MM.1S (cell line): ENCODE results near the gene USP24.

Experiments
- DNase-seq: peaks from one replicate; pipeline ENCODE4 v3.0.0-alpha.2; 2015
- H2AFZ ChIP-seq: fragments of 300-600 bp; sonication (generic); 2 replicates; pipeline ENCODE4 v1.6.0; 2016; ENCODE audit warnings: antibody characterized with exemption, low read length
- H3F3A ChIP-seq: fragments of 300-600 bp; sonication (generic); 2 replicates; pipeline ENCODE4 v1.6.1; 2016; ENCODE audit warnings: mild to moderate bottlenecking, antibody characterized with exemption, low read length, moderate library complexity, mixed read lengths; ENCODE audit not compliant: insufficient read depth
- H3K27ac ChIP-seq: fragments of 300-600 bp; sonication (generic); 2 replicates; pipeline ENCODE4 v1.5.1; 2016; ENCODE audit warnings: mild to moderate bottlenecking, low read length
- H3K27me3 ChIP-seq: fragments of 300-600 bp; sonication (generic); replicated peaks from 2 replicates; pipeline ENCODE4 v1.6.0; 2016; ENCODE audit warnings: low read length; ENCODE audit not compliant: insufficient read depth
- H3K36me3 ChIP-seq: fragments of 300-600 bp; sonication (generic); replicated peaks from 2 replicates; pipeline ENCODE4 v1.6.1; 2016; ENCODE audit warnings: mild to moderate bottlenecking, low read length, mixed read lengths; ENCODE audit not compliant: insufficient read depth
- H3K4me1 ChIP-seq: fragments of 300-600 bp; sonication (generic); 2 replicates; pipeline ENCODE4 v1.6.1; 2016; ENCODE audit warnings: low read length, mixed read lengths
- H3K4me2 ChIP-seq: fragments of 300-600 bp; sonication (generic); 2 replicates; pipeline ENCODE4 v1.6.0; 2016; ENCODE audit warnings: low read depth, low read length
- H3K4me3 ChIP-seq: fragments of 300-600 bp; sonication (generic); 2 replicates; pipeline ENCODE4 v1.5.1; 2016; ENCODE audit warnings: low read length, mixed read lengths
- H3K79me2 ChIP-seq: fragments of 300-600 bp; sonication (generic); 2 replicates; pipeline ENCODE4 v1.6.1; 2016; ENCODE audit warnings: mixed run types, low read length, mixed read lengths
- H3K9ac ChIP-seq: fragments of 300-600 bp; sonication (generic); 2 replicates; pipeline ENCODE4 v1.6.1; 2016; ENCODE audit warnings: low read length, mixed read lengths
- H3K9me2 ChIP-seq: fragments of 300-600 bp; sonication (generic); replicated peaks from 2 replicates; pipeline ENCODE4 v1.6.1; 2016; ENCODE audit warnings: mild to moderate bottlenecking, low read length, mixed read lengths; ENCODE audit not compliant: insufficient read depth
- H3K9me3 ChIP-seq: fragments of 300-600 bp; sonication (generic); replicated peaks from 2 replicates; pipeline ENCODE4 v1.6.1; 2016; ENCODE audit warnings: mild to moderate bottlenecking, low read length, mixed read lengths; ENCODE audit not compliant: insufficient read depth
- H4K20me1 ChIP-seq: fragments of 300-600 bp; sonication (generic); 2 replicates; pipeline ENCODE4 v1.6.1; 2016; ENCODE audit warnings: mild to moderate bottlenecking, low read length, moderate library complexity, mixed read lengths; ENCODE audit not compliant: insufficient read depth
- EZH2 ChIP-seq: fragments of 300-600 bp; sonication (generic); optimal IDR thresholded peaks from 2 replicates; pipeline ENCODE3; 2017; ENCODE audit warnings: low read depth, mild to moderate bottlenecking, antibody characterized with exemption, low read length, mixed read lengths
- EZH2phosphoT487 ChIP-seq: fragments of 300-600 bp; sonication (generic); IDR thresholded peaks from 2 replicates; pipeline ENCODE4 v1.6.1; 2018; ENCODE audit warnings: antibody characterized with exemption, low read length
- TF ChIP-seq, protein P1 (sequence below): fragments of 300-600 bp; sonication (generic); IDR thresholded peaks from 2 replicates; pipeline ENCODE4 v1.5.1; 2016; ENCODE audit warnings: antibody characterized with exemption, low read length, mixed read lengths

USP24 gene

DNA sequence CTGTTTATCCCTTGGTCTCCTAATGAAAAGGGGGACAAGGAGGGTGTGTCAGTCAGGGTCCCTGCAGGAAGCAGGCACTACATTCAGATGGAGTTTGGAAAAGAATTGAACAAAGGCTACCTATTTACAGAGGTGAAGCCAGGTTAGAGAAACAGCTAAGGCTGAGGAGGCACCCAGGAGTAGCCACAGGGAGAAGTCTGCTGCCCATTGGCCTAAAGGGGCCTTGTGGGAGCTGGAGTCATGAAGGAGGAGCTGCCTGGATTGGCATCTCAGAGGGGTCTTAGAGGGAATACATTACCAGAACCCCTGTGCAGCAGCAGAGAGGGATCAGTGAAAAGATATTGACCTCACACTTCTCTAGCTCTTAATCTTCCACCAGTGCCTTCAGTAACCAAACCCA is 31.2 kb upstream of the USP24 start:
- Histone ChIP-seq H3K4me2 (no peak overlapping the region), H3K9me3 (no peaks in the 10 kb centered on the region), H2AFZ (no peak overlapping the region), H3F3A (no peaks in the 10 kb centered on the region), H3K27me3 (no peaks in the 10 kb centered on the region), H3K79me2 (no peaks in the 10 kb centered on the region), H4K20me1 (no peaks in the 10 kb centered on the region), H3K9ac (no peak overlapping the region), H3K36me3 (no peaks in the 10 kb centered on the region), H3K27ac (no peak overlapping the region), H3K4me1 (no peaks in the 10 kb centered on the region), H3K4me3 (no peak overlapping the region), H3K9me2 (no peaks in the 10 kb centered on the region)
- DNase-seq, result no peak
- TF ChIP-seq, protein P1, sequence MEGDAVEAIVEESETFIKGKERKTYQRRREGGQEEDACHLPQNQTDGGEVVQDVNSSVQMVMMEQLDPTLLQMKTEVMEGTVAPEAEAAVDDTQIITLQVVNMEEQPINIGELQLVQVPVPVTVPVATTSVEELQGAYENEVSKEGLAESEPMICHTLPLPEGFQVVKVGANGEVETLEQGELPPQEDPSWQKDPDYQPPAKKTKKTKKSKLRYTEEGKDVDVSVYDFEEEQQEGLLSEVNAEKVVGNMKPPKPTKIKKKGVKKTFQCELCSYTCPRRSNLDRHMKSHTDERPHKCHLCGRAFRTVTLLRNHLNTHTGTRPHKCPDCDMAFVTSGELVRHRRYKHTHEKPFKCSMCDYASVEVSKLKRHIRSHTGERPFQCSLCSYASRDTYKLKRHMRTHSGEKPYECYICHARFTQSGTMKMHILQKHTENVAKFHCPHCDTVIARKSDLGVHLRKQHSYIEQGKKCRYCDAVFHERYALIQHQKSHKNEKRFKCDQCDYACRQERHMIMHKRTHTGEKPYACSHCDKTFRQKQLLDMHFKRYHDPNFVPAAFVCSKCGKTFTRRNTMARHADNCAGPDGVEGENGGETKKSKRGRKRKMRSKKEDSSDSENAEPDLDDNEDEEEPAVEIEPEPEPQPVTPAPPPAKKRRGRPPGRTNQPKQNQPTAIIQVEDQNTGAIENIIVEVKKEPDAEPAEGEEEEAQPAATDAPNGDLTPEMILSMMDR, result no peak
- TF ChIP-seq EZH2 (no peak), EZH2phosphoT487 (no peak)

DNA sequence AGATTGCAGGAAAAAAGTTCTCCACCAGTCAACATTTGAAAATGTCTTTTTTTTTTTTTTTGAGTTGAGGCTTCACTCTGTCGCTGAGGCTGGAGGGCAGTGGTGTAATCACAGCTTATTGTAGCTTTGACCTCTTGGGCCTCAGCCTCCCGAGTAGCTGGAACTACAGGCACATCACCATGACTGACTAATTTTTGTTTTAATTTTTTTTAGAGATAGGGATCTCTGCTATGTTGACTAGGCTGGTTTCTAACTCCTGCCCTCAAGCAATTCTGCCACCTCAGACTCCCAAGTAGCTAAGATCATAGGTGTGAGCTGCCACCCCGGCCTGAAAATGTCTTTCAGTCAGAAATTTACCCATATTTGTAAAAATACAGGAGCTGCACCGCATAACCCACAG is 30.6 kb upstream of the USP24 start:
- Histone ChIP-seq H3K4me3 (no peak overlapping the region), H3F3A (no peaks in the 10 kb centered on the region), H4K20me1 (no peaks in the 10 kb centered on the region), H2AFZ (no peak overlapping the region), H3K36me3 (no peaks in the 10 kb centered on the region), H3K4me2 (no peak overlapping the region), H3K9me2 (no peaks in the 10 kb centered on the region), H3K27ac (no peak overlapping the region), H3K4me1 (no peaks in the 10 kb centered on the region), H3K27me3 (no peaks in the 10 kb centered on the region), H3K9me3 (no peaks in the 10 kb centered on the region), H3K9ac (no peak overlapping the region), H3K79me2 (no peaks in the 10 kb centered on the region)
- TF ChIP-seq EZH2phosphoT487 (no peak), EZH2 (no peak)
- TF ChIP-seq, protein P1, result no peak
- no peak for DNase-seq

DNA sequence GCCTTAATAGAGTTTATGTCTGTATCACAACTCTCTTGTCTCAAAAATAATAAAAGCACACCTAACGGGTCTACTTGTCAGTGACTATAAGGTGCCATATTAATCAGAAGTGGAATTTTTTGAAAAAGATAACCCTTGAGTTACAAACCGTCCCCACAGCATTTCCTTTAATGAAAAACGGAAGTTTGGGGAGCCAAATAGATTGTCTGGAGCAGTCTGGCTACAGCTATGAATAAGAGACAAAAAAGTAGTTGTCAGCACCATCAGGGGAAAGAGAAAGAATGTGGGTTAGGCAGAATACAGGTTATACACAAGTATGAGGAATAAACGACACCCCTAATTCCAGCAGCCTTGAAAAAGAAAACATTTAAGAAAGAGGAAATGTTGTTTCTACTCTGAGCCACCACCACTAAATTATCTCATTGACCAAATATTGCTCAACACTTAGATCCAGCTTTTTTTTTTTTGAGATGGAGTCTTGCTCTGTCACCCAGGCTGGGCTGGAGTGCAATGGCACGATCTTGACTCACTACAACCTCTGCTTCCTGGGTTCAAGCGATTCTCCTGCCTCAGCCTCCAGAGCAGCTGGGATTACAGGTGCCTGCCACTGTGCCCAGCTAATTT is 29.4 kb upstream of the USP24 start:
- H3K9ac ChIP-seq, result no peak overlapping the region
- H3K36me3 ChIP-seq, result no peaks in the 10 kb centered on the region
- DNase-seq, result no peak
- TF ChIP-seq, protein P1, result no peak
- TF ChIP-seq EZH2, result no peak
- no peak for TF ChIP-seq EZH2phosphoT487
- H4K20me1 ChIP-seq, result no peaks in the 10 kb centered on the region
- H3F3A ChIP-seq, result no peaks in the 10 kb centered on the region
- H3K4me1 ChIP-seq, result no peaks in the 10 kb centered on the region
- no peaks in the 10 kb centered on the region for H3K9me2 ChIP-seq
- no peak overlapping the region for H3K27ac ChIP-seq
- no peak overlapping the region for H3K4me3 ChIP-seq
- H3K4me2 ChIP-seq, result no peak overlapping the region
- no peaks in the 10 kb centered on the region for H3K27me3 ChIP-seq
- H3K79me2 ChIP-seq, result no peaks in the 10 kb centered on the region
- H2AFZ ChIP-seq, result no peak overlapping the region
- H3K9me3 ChIP-seq, result no peaks in the 10 kb centered on the region
